Anterior cingulate cortex (tissue), 58 donors: ENCODE measurements around the gene ITGA4.
"Not testable (repeated sequence)": the region's sequence is repeated elsewhere in the genome, so short reads cannot be mapped to it uniquely, and the experiment has no call there.

ENCODE experiments used
- DNase-seq, 58 donors: peaks; one replicate each; lab custom pipeline; 2025; lab: John Stamatoyannopoulos, UW

ITGA4 gene

DNA sequence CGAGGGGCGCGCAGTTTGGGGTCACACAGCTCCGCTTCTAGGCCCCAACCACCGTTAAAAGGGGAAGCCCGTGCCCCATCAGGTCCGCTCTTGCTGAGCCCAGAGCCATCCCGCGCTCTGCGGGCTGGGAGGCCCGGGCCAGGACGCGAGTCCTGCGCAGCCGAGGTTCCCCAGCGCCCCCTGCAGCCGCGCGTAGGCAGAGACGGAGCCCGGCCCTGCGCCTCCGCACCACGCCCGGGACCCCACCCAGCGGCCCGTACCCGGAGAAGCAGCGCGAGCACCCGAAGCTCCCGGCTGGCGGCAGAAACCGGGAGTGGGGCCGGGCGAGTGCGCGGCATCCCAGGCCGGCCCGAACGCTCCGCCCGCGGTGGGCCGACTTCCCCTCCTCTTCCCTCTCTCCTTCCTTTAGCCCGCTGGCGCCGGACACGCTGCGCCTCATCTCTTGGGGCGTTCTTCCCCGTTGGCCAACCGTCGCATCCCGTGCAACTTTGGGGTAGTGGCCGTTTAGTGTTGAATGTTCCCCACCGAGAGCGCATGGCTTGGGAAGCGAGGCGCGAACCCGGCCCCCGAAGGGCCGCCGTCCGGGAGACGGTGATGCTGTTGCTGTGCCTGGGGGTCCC is at the start of gene ITGA4:
TSS of gene ITGA4 (plus strand) at position 266 of the 620 bp plus-strand sequence. CDS start at position 535, 269 bp downstream.
- peak in 10 of 58 donors; percentile 3 to 40 (median 9) for DNase-seq

DNA sequence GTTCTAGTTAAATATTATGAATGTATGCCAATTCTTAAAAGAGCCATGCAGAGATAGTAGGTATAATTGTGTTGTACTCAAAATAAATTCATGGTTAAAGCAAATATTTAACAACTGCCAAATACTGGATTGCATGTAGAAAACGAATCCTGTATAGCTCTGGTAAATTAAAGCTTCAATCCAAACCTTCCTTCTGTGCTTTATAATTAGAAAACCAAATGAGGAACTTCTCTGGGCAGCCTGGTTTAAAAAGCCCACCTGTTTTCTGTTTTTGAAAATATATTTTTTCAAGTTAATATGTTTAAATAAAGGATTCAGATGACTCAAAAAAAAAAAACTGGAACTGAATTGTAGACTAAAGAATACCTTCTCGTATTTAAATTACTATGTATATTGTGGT is 48.3 kb upstream of the ITGA4 start:
- no peak for DNase-seq

DNA sequence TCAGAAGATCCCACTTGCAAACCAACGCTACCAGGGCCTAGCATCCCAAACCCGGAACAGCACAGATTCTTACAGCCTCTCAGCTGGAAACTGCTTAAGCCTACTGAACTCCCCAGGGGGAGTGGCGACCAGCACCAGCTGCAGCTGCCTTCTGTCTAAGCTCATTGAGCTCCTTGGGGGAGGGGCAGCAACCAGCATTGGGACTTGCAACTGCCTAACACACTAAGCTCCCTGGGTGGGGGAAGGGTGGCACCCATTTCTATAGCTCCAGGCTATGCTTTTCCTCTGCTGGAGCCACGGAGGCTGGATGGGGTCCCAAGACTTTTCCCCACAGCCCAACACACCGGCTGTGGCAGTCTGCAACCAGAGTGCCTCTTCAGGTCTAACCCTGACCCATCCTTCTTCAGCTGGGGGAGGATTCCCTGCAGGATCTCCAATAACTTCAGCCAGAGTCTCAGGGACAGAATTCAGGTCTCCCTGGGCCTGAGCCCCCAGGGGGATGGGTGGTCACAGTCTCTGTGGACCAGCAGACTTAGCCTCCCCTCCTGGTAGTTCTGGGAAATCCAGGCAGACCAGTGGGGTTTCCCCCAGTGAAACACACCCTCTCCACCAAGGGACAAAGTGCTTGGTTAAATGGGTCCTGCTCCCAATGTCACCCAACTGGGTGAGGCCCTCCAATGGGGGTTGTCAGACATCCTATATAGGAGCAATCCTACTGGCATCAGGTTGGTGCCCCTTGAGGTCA is 45.9 kb upstream of the ITGA4 start:
- peak in 4 of 58 donors; percentile 0 to 10 (median 1) for DNase-seq

- DNase-seq, result no peak
These were observed 37.9 kb upstream of the ITGA4 start for GRCh38 chr2:181419129-181419855.

GRCh38 chr2:181420259-181421130 is 36.7 kb upstream of the ITGA4 start:
- no peak for DNase-seq

DNA sequence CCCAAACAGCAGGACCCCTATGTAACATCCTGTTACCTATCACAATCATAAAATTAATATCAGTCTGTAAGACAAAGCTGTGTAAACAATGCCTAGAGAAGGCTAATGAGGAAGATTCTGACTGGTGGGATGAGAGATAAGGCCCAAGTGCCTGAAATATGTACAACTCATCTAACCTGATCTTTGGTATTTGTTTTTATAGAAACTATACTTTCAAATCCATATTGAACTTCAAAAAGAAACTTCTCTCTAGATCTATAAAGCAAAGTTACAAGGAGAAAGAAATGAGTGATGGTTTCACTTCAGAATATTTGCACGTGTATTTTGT is 36.1 kb upstream of the ITGA4 start:
- DNase-seq, result no peak

- no peak for DNase-seq
These were observed 35.7 kb upstream of the ITGA4 start for GRCh38 chr2:181421464-181421863.

GRCh38 chr2:181426672-181427071 is 30.5 kb upstream of the ITGA4 start:
- DNase-seq, result no peak

DNA sequence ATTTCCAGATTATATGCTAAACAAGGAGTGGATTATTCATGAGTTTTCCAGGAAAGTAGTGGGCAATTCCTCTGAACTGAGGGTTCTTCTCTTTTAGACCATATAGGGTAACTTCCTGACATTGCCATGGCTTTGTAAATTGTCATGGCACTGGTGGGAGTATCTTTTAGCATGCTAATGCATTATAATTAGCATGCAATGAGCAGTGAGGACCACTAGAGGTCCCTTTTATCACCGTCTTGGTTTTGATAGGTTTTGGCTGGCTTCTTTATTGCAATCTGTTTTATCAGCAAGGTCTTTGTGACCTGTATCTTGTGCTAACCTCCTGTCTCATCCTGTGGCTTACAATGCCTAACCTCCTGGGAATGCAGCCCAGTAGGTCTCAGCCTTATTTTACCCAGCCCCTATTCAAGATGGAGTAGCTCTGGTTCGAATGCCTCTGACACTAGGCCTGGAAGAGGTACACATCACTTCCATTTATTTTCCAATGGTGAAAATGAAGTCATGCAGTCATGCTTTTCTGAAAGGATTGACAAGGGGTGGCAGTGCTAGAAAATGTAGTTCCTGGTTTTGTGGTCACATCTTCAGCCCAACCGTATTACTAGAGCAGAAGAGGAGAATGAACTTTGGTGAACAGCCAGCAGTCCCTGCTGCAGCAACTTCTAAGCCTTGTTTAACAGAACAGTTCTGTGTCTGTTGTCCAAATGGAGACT is 26.6 kb upstream of the ITGA4 start:
- DNase-seq, result no peak

DNA sequence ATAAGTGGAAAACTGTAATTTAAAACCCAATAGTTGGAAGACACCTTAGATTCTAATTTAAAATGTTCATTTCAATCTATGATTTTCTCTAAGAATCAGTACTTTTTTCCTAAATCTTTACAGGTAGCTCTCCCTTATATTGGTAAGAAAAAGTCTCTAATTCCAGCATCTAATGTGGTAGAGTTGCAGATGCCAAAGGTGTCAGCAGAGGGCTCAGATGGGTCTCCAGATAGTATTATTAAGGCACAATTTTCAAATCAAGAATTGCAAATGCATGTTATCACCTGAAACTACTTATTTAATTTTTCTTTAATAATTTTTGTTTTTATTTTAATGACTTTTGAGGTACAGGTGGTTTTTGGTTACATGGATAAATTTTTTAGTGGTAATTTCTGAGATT is 25.5 kb upstream of the ITGA4 start:
- no peak for DNase-seq

DNA sequence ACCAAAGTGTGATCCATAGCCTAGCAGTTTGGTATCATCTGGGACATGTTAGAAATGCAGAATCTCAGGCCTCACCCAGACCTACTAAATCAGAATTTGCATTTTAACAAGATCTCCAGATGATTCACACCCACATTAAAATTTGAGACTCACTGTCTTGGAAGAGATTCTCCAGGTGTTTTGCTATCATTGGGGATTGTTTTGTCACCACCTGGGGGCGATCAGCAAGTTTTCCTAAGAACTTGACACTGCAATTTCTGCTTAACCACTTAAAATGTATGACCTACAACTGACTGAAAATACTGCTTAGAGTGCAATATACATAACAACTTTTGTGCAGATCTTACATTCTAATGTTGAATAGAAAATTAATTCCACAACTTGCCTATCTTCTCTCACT is 18.9 kb upstream of the ITGA4 start:
- no peak for DNase-seq

GRCh38 chr2:181440344-181440743 is 16.8 kb upstream of the ITGA4 start:
- no peak for DNase-seq

DNA sequence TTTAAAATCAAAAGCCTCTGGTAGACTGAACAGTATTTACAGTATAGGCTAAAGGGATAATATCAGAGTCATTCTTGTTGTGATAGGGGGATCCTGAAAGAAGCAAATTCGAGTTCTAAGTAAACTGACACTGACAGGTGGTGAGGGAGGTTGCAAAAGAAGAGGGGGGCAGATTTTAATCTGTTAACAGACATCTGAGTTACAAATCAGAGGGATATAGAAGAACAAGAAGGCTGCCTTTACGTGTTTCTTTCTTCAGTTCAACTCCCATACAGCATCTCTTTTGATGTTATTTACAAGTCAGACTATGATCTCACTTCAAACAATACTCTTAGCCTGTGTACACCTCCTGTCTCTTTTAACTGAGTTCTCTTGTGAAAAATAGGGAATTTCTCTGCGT is 16.3 kb upstream of the ITGA4 start:
- no peak for DNase-seq

DNA sequence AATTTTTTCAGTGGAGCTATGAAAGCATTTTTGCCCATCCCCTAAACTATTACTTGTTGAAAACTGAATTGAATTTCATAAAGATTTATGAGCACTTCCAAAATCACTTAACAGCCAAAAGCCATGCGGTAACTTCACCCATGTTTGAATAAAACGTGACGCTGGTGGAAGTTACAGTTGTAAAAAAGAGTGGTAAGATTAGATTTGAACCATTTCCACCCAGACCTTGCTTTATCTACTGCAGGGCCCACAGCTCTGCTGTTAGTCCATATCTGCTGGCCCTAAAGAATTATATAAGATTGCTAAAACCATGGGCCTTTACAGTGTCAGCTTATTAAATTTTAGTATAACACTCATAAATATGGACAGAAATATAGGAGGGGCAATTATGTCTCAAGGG is 15.5 kb upstream of the ITGA4 start:
- DNase-seq, result no peak

GRCh38 chr2:181444654-181445053 is 12.5 kb upstream of the ITGA4 start:
- no peak for DNase-seq

GRCh38 chr2:181446985-181447384 is 10.2 kb upstream of the ITGA4 start:
- DNase-seq, result no peak

- not testable (repeated sequence) for DNase-seq
These were observed 7.9 kb upstream of the ITGA4 start for GRCh38 chr2:181449278-181449677.

DNA sequence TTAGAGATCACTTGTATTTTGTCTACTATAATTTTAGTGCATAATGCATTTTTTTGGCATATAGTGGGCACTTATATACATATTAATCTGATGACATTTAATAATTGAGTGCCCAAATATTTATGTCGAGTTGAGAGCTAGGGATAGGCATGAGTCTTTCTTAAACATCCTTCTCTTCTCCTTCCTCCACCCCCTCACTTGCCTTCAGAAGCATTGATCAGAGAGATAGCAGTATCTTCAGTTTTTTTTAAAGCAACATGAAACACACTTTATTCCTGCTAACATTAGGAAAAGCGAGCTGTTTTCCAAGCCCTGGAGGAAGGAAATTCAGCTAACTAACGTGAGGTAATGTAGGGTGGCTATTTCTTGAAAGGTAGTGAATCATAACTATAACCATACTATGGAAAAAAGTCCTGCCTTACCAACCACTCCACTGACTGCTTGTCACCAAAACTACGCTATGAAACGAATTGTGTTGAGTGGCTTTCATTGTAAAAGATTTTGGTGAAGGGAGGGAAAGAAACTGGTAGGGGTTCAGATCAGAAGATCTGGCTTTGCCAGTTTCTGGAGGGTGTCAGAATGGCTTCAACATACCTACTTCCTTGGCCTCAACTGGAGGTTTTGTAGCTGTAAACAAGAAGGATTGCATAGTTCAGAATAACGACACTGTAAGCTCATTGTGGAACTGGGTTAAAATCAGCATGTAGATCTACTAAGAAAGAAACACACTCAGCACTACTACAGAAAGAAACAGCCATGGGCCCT is 2.3 kb upstream of the ITGA4 start:
- DNase-seq, result no peak

GRCh38 chr2:181456660-181457120 is 496 bp upstream of the ITGA4 start:
- DNase-seq, result peak in 1 of 58 donors; percentile 8
